GM18499 (cell line): ENCODE measurements around the gene RYR3.

Source experiments
- ATAC-seq: cut with Tn5 transposase; IDR thresholded peaks from one replicate; pipeline ENCODE4 v1.9.1; 2021; ENCODE audit warnings: moderate number of reproducible peaks; ENCODE audit not compliant: insufficient read depth, unreplicated experiment

The RYR3 gene

DNA sequence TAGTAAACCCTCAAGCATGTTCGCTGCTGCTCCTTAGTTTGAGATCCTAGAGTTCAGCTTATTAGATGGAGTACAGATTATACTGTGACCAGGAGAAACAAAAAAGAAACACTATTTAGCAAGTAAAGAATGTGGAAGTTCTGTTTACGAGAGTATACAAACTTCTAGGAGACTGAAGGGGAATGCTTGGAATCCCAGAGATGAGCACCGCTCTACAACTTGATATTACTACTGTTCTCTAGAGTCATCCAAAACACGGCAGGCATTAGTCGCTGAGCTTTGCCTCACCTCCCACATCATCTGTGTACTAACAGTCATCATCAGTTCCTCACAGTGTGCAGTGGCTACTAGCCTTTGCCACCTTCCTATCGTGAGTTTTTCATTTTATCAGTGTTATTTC is 536.1 kb downstream of the RYR3 start:
- no peak for ATAC-seq

- ATAC-seq: no peak
Observed at GRCh38 chr15:33848011-33848410, 537.2 kb downstream of the RYR3 start.

- ATAC-seq: no peak
Observed at GRCh38 chr15:33851079-33851478, 540.3 kb downstream of the RYR3 start.

GRCh38 chr15:33852094-33852493 is 541.3 kb downstream of the RYR3 start:
- no peak for ATAC-seq

DNA sequence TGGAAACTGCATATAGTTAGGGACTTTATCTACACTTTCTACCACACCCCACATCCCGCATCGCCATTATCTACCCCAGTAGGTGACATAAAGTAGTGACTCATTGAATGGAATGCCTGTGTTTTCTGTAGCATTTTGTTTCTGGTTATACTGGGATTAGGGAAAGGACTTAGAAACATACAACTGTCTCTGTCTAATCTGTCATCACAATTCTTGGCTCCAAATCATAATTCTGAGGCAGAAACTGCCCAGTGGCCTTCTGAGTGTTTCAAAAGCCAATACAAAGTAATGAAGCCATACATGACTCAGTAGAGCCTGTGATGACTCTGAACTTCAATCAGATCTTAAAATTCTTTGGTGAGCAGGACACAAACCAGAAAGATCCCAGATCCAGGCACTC is 541.8 kb downstream of the RYR3 start:
- ATAC-seq: no peak

DNA sequence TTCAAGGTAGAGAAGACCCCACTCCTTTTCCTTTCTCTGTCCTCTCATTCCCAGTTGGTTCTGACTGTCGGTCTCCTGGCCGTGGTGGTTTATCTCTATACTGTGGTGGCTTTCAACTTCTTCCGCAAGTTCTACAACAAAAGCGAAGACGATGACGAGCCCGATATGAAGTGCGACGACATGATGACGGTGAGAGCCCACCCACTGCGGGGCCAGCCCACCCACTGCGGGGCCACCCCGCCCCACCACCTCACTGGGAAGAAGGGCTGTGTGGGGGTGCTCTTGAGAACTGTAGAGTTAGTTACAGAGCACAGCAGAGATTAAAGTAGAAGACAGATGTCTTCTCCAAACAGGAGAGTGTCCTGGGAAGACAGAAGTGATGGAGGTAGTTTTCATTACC is 547.0 kb downstream of the RYR3 start:
- ATAC-seq: no peak

GRCh38 chr15:33858836-33859235 is 548.1 kb downstream of the RYR3 start:
- no peak for ATAC-seq

GRCh38 chr15:33859992-33860545 is 549.3 kb downstream of the RYR3 start:
- no peak for ATAC-seq

- ATAC-seq: no peak
Observed at GRCh38 chr15:33860754-33861153, 550.0 kb downstream of the RYR3 start.

GRCh38 chr15:33864360-33865075 is 553.8 kb downstream of the RYR3 start:
- no peak for ATAC-seq

DNA sequence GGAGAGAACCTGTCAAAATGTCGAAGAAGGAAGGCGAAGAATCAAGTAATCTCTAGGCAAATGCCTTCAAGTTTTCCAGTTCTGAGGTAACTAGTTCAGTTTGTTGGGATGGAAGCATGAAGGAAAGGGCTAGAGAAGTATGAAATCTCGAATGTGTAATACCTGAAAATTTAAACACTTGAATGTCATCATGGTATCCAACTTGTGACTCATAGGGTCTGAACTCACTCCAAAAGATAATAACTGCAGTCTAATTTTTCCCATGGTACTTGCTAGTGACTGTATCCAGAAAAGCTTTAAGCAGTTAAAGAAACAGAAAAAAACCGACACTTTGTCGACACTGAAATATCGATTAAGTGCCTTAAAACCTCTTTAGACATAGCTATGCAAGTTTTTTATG is 554.6 kb downstream of the RYR3 start:
- ATAC-seq: no peak

- no peak for ATAC-seq
Observed at GRCh38 chr15:33866101-33866737, 555.5 kb downstream of the RYR3 start.

DNA sequence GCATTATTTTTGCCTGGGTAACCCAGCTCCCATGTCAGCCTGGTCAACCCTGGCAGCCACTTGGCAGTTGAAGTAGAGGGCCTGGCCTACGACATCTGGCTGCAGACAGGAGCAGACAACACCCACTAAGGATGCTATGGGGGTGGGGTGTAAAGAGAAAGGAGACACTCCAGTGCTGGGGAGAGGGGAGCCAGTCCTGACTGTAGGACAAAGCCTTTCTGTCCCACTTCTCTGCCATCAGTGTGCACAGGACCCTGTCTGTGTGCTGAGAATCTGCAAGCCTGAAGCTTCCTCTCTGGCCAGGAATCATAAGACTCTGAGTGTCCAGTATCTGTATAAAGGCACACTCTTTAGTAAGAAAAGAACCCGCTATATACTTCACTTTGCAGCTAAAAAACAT is 561.2 kb downstream of the RYR3 start:
- no peak for ATAC-seq

GRCh38 chr15:33872416-33873106 is 561.8 kb downstream of the RYR3 start:
- no peak for ATAC-seq

DNA sequence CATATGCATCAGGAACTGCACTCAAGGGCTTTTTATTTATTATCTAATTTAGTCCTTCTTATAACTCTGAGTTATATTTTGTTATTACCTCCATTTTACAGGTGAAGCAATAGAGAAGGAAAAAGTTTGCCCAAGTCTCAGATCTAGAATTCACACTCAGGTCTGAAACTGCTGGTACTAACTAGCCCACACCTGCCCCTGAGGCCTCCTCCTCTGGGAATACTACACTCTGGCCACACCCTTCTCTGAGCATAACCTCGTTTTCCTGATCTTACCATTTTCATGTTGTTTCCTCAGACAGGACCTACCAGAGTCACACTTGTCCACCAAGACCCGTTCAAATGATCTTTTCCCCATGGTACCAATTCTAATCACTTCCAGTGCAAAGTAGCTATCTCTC is 563.4 kb downstream of the RYR3 start:
- ATAC-seq: no peak

- no peak for ATAC-seq
Observed at GRCh38 chr15:33882921-33883320, 572.2 kb downstream of the RYR3 start.

DNA sequence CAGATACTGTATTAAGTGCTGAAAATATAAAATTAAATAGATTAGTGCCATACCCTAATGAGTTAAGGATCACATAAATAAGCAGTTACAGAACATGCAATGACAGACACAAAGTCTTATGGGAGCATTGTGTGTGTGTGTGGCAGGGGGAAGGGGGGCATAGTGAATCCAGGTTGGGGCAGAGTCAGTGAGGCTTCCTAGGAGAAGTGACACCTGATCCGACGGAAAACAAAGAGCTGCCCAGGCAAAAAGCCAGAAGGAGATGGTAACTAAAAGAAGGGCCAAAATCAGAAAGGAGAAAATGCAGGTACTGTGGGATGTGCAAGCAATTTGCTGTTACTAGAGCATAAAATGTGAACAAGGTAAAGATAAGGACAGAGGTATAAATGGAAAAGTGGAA is 577.4 kb downstream of the RYR3 start:
- no peak for ATAC-seq

DNA sequence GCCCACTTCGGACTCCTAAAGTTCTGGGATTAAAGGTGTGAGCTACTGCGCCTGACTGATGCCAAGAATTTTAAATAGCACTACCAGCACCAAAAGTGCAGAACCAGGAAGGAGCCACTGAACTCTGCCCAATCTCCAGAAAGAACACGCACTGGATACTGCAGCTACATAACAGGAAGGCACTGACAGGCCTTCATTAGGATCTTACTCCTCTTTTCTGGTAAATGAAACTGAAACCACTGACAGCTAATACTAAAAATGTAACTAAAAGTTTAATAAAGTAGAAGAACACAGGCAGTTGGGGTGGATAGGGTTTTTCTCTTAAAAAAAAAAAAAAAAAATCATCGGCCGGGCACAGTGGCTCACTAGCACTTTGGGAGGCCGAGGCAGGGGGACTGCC is 583.4 kb downstream of the RYR3 start:
- ATAC-seq: peak; percentile 59

DNA sequence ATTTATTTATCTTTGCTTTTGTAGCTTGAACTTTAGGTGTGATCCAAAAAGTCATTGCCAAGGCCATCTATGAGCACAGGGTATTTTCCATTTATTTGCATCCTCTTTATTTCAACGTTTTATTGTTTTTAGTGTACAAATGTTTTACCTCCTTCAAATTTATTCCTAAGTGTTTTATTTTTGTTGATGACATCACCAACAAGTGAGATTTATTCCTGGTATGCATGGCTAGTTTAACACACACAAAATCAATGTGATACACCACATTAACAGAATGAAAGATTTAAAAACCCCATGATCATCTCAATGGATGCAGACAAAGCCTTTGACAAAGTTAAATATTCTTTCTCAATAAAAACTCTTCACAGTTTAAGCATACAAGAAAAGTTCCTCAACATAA is 591.3 kb downstream of the RYR3 start:
- ATAC-seq: no peak

DNA sequence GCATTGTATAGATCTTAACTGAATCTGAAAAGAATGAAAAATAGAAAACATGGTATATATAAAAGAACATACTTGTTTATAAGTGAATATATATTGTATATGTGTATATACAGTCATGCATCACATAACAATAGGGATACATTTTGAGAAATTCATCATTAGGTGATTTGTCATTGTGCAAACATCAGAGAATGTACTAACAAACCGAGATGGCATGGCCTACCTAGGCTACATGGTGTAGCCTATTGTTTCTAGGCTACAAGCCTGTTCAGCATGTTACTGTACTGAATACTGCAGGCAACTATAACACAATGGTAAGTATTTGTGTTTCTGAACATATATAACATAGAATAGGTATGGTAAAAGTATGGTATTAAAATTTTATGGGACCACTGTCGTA is 592.9 kb downstream of the RYR3 start:
- no peak for ATAC-seq

GRCh38 chr15:33907326-33907725 is 596.6 kb downstream of the RYR3 start:
- ATAC-seq: no peak
